MM.1S (cell line): Measurements from ENCODE around the gene DENND1A.

ENCODE experiments used
- DNase-seq: peaks from one replicate; pipeline ENCODE4 v3.0.0-alpha.2; 2015
- H2AFZ ChIP-seq: fragments of 300-600 bp; sonication (generic); 2 replicates; pipeline ENCODE4 v1.6.0; 2016; ENCODE audit warnings: antibody characterized with exemption, low read length
- H3F3A ChIP-seq: fragments of 300-600 bp; sonication (generic); 2 replicates; pipeline ENCODE4 v1.6.1; 2016; ENCODE audit warnings: mild to moderate bottlenecking, antibody characterized with exemption, low read length, moderate library complexity, mixed read lengths; ENCODE audit not compliant: insufficient read depth
- H3K27ac ChIP-seq: fragments of 300-600 bp; sonication (generic); 2 replicates; pipeline ENCODE4 v1.5.1; 2016; ENCODE audit warnings: mild to moderate bottlenecking, low read length
- H3K27me3 ChIP-seq: fragments of 300-600 bp; sonication (generic); replicated peaks from 2 replicates; pipeline ENCODE4 v1.6.0; 2016; ENCODE audit warnings: low read length; ENCODE audit not compliant: insufficient read depth
- H3K36me3 ChIP-seq: fragments of 300-600 bp; sonication (generic); replicated peaks from 2 replicates; pipeline ENCODE4 v1.6.1; 2016; ENCODE audit warnings: mild to moderate bottlenecking, low read length, mixed read lengths; ENCODE audit not compliant: insufficient read depth
- H3K4me1 ChIP-seq: fragments of 300-600 bp; sonication (generic); 2 replicates; pipeline ENCODE4 v1.6.1; 2016; ENCODE audit warnings: low read length, mixed read lengths
- H3K4me2 ChIP-seq: fragments of 300-600 bp; sonication (generic); 2 replicates; pipeline ENCODE4 v1.6.0; 2016; ENCODE audit warnings: low read depth, low read length
- H3K4me3 ChIP-seq: fragments of 300-600 bp; sonication (generic); 2 replicates; pipeline ENCODE4 v1.5.1; 2016; ENCODE audit warnings: low read length, mixed read lengths
- H3K79me2 ChIP-seq: fragments of 300-600 bp; sonication (generic); 2 replicates; pipeline ENCODE4 v1.6.1; 2016; ENCODE audit warnings: mixed run types, low read length, mixed read lengths
- H3K9ac ChIP-seq: fragments of 300-600 bp; sonication (generic); 2 replicates; pipeline ENCODE4 v1.6.1; 2016; ENCODE audit warnings: low read length, mixed read lengths
- H3K9me2 ChIP-seq: fragments of 300-600 bp; sonication (generic); replicated peaks from 2 replicates; pipeline ENCODE4 v1.6.1; 2016; ENCODE audit warnings: mild to moderate bottlenecking, low read length, mixed read lengths; ENCODE audit not compliant: insufficient read depth
- H3K9me3 ChIP-seq: fragments of 300-600 bp; sonication (generic); replicated peaks from 2 replicates; pipeline ENCODE4 v1.6.1; 2016; ENCODE audit warnings: mild to moderate bottlenecking, low read length, mixed read lengths; ENCODE audit not compliant: insufficient read depth
- H4K20me1 ChIP-seq: fragments of 300-600 bp; sonication (generic); 2 replicates; pipeline ENCODE4 v1.6.1; 2016; ENCODE audit warnings: mild to moderate bottlenecking, low read length, moderate library complexity, mixed read lengths; ENCODE audit not compliant: insufficient read depth
- EZH2 ChIP-seq: fragments of 300-600 bp; sonication (generic); optimal IDR thresholded peaks from 2 replicates; pipeline ENCODE3; 2017; ENCODE audit warnings: low read depth, mild to moderate bottlenecking, antibody characterized with exemption, low read length, mixed read lengths
- EZH2phosphoT487 ChIP-seq: fragments of 300-600 bp; sonication (generic); IDR thresholded peaks from 2 replicates; pipeline ENCODE4 v1.6.1; 2018; ENCODE audit warnings: antibody characterized with exemption, low read length
- TF ChIP-seq, protein P1 (sequence below): fragments of 300-600 bp; sonication (generic); IDR thresholded peaks from 2 replicates; pipeline ENCODE4 v1.5.1; 2016; ENCODE audit warnings: antibody characterized with exemption, low read length, mixed read lengths

Gene DENND1A

DNA sequence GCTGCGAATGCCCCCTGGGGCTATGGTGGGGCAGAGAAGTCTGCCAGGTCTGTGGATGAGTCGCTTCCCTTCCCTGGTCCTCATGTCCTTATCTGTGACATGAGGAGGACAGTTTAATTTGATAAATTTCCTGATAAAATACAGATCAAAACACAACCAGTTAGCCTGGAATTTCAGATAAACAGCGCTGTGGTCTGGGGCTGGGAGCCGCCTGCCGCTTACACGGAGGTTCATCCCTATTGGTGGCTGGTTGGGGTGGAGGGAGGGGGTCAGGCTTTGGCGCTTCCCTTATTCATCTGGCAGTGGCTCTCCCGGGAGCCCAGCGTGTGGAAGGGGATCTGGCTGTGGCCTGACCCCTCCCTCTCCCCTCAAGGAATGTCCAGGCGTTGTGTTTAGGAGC lies 556.0 kb downstream of the DENND1A start:
- TF ChIP-seq, protein P1, sequence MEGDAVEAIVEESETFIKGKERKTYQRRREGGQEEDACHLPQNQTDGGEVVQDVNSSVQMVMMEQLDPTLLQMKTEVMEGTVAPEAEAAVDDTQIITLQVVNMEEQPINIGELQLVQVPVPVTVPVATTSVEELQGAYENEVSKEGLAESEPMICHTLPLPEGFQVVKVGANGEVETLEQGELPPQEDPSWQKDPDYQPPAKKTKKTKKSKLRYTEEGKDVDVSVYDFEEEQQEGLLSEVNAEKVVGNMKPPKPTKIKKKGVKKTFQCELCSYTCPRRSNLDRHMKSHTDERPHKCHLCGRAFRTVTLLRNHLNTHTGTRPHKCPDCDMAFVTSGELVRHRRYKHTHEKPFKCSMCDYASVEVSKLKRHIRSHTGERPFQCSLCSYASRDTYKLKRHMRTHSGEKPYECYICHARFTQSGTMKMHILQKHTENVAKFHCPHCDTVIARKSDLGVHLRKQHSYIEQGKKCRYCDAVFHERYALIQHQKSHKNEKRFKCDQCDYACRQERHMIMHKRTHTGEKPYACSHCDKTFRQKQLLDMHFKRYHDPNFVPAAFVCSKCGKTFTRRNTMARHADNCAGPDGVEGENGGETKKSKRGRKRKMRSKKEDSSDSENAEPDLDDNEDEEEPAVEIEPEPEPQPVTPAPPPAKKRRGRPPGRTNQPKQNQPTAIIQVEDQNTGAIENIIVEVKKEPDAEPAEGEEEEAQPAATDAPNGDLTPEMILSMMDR: no peak
- TF ChIP-seq EZH2phosphoT487: no peak
- peak; percentile 83 for TF ChIP-seq EZH2
- no peaks in the 10 kb centered on the region for H3K79me2 ChIP-seq
- H3K4me3 ChIP-seq: no peak overlapping the region
- no peaks in the 10 kb centered on the region for H3K4me1 ChIP-seq
- no peak overlapping the region for H3K9ac ChIP-seq
- no peak overlapping the region for H3K27ac ChIP-seq
- peaks cover 71% of the 10 kb centered on the region for H3K27me3 ChIP-seq
- no peaks in the 10 kb centered on the region for H4K20me1 ChIP-seq
- no peak for DNase-seq
- no peaks in the 10 kb centered on the region for H3K36me3 ChIP-seq
- H3K9me3 ChIP-seq: no peaks in the 10 kb centered on the region
- no peak overlapping the region for H3K4me2 ChIP-seq
- H2AFZ ChIP-seq: no peak overlapping the region
- H3F3A ChIP-seq: no peaks in the 10 kb centered on the region
- no peaks in the 10 kb centered on the region for H3K9me2 ChIP-seq

DNA sequence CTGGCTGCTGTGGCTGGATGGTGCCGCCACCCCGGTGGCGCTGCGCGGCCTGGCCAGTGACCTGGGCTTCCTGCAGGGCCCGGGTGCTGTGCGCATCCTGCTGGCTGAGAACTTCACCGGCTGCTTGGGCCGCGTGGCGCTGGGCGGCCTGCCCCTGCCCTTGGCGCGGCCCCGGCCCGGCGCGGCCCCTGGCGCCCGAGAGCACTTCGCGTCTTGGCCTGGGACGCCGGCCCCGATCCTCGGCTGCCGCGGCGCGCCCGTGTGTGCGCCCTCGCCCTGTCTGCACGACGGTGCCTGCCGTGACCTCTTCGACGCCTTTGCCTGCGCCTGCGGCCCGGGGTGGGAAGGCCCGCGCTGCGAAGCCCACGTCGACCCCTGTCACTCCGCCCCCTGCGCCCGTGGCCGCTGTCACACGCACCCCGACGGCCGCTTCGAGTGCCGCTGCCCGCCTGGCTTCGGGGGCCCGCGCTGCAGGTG lies 556.4 kb downstream of the DENND1A start:
- Histone ChIP-seq H3K4me2 (no peak overlapping the region), H2AFZ (no peak overlapping the region), H4K20me1 (no peaks in the 10 kb centered on the region), H3F3A (no peaks in the 10 kb centered on the region), H3K36me3 (no peaks in the 10 kb centered on the region), H3K9me2 (no peaks in the 10 kb centered on the region), H3K27ac (no peak overlapping the region), H3K79me2 (no peaks in the 10 kb centered on the region), H3K27me3 (peaks cover 76% of the 10 kb centered on the region), H3K9ac (no peak overlapping the region), H3K9me3 (no peaks in the 10 kb centered on the region), H3K4me3 (no peak overlapping the region), H3K4me1 (no peaks in the 10 kb centered on the region)
- no peak for DNase-seq
- TF ChIP-seq EZH2phosphoT487 (no peak), EZH2 (no peak)
- TF ChIP-seq, protein P1: no peak

DNA sequence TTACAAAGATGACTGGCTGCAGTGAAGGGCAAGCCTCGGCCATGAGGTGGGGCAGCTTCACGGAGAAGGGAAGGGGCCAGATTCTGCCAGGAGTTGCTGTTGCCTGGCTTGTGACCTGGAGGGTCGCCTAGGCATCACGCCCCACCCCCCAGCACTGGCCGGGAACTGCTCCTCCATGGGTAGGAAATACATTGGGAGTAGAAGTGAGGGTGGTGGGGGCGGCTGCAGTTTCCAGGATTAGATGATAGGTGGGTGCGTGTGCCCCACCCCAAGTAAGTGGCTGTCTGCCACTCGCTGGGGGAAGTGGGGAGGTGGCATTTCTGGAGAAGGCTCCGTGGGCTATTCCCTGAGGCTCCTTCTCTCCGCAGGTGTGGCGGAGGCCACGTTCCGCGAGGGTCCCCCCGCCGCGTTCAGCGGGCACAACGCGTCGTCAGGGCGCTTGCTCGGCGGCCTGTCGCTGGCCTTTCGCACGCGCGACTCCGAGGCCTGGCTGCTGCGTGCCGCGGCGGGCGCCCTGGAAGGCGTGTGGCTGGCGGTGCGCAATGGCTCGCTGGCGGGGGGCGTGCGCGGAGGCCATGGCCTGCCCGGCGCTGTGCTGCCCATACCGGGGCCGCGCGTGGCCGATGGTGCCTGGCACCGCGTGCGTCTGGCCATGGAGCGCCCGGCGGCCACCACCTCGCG lies 557.0 kb downstream of the DENND1A start:
- H3K36me3 ChIP-seq: no peaks in the 10 kb centered on the region
- H3K4me3 ChIP-seq: no peak overlapping the region
- no peaks in the 10 kb centered on the region for H3K9me3 ChIP-seq
- no peaks in the 10 kb centered on the region for H3K4me1 ChIP-seq
- no peak overlapping the region for H2AFZ ChIP-seq
- H4K20me1 ChIP-seq: no peaks in the 10 kb centered on the region
- no peak overlapping the region for H3K9ac ChIP-seq
- peaks cover 78% of the 10 kb centered on the region for H3K27me3 ChIP-seq
- no peak for DNase-seq
- TF ChIP-seq EZH2 (no peak), EZH2phosphoT487 (no peak)
- TF ChIP-seq, protein P1: no peak
- no peaks in the 10 kb centered on the region for H3K79me2 ChIP-seq
- H3K4me2 ChIP-seq: no peak overlapping the region
- H3K9me2 ChIP-seq: no peaks in the 10 kb centered on the region
- H3F3A ChIP-seq: no peaks in the 10 kb centered on the region
- H3K27ac ChIP-seq: no peak overlapping the region
